IMR-90 (cell line): ENCODE data around the gene AKAP13.

ENCODE experiments used
- CTCF ChIP-seq: conservative IDR thresholded peaks from 2 replicates; pipeline ENCODE4 v1.5.1; 2012; ENCODE audit warnings: mild to moderate bottlenecking, low read depth, low read length, improper control_type of control experiment
- NFE2L2 ChIP-seq: fragments of 150-350 bp; IDR thresholded peaks from 2 replicates; pipeline ENCODE4 v1.6.1; 2016; ENCODE audit warnings: low read depth, mild to moderate bottlenecking, low read length
- POLR2A ChIP-seq: IDR thresholded peaks from 2 replicates; pipeline ENCODE4 v1.6.1; 2012; ENCODE audit warnings: mild to moderate bottlenecking, low read depth, low read length
- RAD21 ChIP-seq: IDR thresholded peaks from 2 replicates; pipeline ENCODE4 v1.6.1; 2012; ENCODE audit warnings: low read length, improper control_type of control experiment
- RFX5 ChIP-seq: IDR thresholded peaks from 2 replicates; pipeline ENCODE4 v1.8.0; 2012; ENCODE audit warnings: low read depth, mild to moderate bottlenecking, low read length, moderate library complexity
- SMC3 ChIP-seq: fragments of 150-350 bp; IDR thresholded peaks from 2 replicates; pipeline ENCODE4 v1.6.1; 2016; ENCODE audit warnings: low read depth, mild to moderate bottlenecking, antibody characterized with exemption, low read length, moderate library complexity
- TF ChIP-seq, protein P1 (sequence below): fragments of 150-350 bp; IDR thresholded peaks from 2 replicates; pipeline ENCODE4 v1.6.1; 2016; ENCODE audit warnings: low read depth, mild to moderate bottlenecking, low read length, moderate library complexity, borderline replicate concordance

DNA sequence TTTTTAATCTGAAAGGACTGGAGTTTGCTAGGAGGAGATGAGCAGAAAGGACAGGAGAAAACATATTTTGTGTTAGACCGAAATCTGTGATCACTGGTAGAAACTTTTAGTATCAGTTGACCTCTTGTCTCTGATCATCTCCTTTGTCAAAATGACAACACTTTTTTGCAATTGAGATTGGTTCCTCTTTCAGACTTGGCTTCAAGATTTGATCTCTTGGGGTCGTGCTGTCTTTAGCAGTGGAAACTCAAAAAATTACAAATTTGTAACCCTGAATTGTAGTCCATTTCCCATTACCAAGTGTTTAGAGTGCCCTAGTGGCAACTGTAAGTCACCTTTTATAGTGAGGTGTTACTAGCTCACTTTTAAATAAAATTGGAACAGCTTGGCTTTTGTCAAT is 306.9 kb downstream of the AKAP13 start:
- no peak for TF ChIP-seq CTCF
- no peak for TF ChIP-seq SMC3
- no peak for TF ChIP-seq RFX5
- TF ChIP-seq RAD21: no peak
- TF ChIP-seq POLR2A: no peak
- no peak for TF ChIP-seq NFE2L2
- TF ChIP-seq, protein P1, sequence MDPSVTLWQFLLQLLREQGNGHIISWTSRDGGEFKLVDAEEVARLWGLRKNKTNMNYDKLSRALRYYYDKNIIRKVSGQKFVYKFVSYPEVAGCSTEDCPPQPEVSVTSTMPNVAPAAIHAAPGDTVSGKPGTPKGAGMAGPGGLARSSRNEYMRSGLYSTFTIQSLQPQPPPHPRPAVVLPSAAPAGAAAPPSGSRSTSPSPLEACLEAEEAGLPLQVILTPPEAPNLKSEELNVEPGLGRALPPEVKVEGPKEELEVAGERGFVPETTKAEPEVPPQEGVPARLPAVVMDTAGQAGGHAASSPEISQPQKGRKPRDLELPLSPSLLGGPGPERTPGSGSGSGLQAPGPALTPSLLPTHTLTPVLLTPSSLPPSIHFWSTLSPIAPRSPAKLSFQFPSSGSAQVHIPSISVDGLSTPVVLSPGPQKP: no peak
